ENCODE results near the gene RAD9A.

Gene RAD9A

DNA sequence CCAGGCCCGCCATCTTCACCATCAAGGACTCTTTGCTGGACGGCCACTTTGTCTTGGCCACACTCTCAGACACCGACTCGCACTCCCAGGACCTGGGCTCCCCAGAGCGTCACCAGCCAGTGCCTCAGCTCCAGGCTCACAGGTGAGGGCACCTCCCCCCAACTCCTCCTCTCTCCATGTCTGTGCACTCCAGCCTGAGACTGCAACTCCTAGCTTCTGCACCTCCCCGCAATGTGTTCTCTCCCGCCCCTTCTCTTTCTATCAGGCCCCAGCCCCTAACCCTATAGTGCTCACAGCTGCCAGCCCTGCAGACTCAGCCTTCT is 4.4 kb downstream of the RAD9A start:
- TF ChIP-seq EZH2phosphoT487 (IDR thresholded peaks at IDR 0.05; ENCODE audit: low read length), result no peak
- TF ChIP-seq, protein P1, sequence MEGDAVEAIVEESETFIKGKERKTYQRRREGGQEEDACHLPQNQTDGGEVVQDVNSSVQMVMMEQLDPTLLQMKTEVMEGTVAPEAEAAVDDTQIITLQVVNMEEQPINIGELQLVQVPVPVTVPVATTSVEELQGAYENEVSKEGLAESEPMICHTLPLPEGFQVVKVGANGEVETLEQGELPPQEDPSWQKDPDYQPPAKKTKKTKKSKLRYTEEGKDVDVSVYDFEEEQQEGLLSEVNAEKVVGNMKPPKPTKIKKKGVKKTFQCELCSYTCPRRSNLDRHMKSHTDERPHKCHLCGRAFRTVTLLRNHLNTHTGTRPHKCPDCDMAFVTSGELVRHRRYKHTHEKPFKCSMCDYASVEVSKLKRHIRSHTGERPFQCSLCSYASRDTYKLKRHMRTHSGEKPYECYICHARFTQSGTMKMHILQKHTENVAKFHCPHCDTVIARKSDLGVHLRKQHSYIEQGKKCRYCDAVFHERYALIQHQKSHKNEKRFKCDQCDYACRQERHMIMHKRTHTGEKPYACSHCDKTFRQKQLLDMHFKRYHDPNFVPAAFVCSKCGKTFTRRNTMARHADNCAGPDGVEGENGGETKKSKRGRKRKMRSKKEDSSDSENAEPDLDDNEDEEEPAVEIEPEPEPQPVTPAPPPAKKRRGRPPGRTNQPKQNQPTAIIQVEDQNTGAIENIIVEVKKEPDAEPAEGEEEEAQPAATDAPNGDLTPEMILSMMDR (IDR thresholded peaks at IDR 0.05; ENCODE audit: low read length), result no peak
- TF ChIP-seq EZH2 (optimal IDR thresholded peaks at IDR 0.05; ENCODE audit: low read depth, low read length), result no peak
- Histone ChIP-seq H3K9ac (ENCODE audit: low read length) (no peak overlapping the region), H3K9me2 (replicated peaks; ENCODE audit: insufficient read depth, low read length) (no peaks in the 10 kb centered on the region), H3K27ac (ENCODE audit: low read length) (no peak overlapping the region), H3K9me3 (replicated peaks; ENCODE audit: insufficient read depth, low read length) (no peaks in the 10 kb centered on the region), H3K4me2 (ENCODE audit: low read depth, low read length) (no peak overlapping the region), H3K4me3 (ENCODE audit: low read length) (no peak overlapping the region), H2AFZ (ENCODE audit: low read length) (no peak overlapping the region), H3F3A (ENCODE audit: insufficient read depth, low read length) (peaks cover 12% of the 10 kb centered on the region), H3K4me1 (ENCODE audit: low read length) (peaks cover 9% of the 10 kb centered on the region; the same call in 1 of the 2 replicates), H3K79me2 (ENCODE audit: low read length) (peaks cover 88% of the 10 kb centered on the region), H4K20me1 (ENCODE audit: insufficient read depth, low read length) (no peaks in the 10 kb centered on the region), H3K36me3 (replicated peaks; ENCODE audit: insufficient read depth, low read length) (no peaks in the 10 kb centered on the region), H3K27me3 (replicated peaks; ENCODE audit: insufficient read depth, low read length) (no peaks in the 10 kb centered on the region)
- DNase-seq, result no peak

DNA sequence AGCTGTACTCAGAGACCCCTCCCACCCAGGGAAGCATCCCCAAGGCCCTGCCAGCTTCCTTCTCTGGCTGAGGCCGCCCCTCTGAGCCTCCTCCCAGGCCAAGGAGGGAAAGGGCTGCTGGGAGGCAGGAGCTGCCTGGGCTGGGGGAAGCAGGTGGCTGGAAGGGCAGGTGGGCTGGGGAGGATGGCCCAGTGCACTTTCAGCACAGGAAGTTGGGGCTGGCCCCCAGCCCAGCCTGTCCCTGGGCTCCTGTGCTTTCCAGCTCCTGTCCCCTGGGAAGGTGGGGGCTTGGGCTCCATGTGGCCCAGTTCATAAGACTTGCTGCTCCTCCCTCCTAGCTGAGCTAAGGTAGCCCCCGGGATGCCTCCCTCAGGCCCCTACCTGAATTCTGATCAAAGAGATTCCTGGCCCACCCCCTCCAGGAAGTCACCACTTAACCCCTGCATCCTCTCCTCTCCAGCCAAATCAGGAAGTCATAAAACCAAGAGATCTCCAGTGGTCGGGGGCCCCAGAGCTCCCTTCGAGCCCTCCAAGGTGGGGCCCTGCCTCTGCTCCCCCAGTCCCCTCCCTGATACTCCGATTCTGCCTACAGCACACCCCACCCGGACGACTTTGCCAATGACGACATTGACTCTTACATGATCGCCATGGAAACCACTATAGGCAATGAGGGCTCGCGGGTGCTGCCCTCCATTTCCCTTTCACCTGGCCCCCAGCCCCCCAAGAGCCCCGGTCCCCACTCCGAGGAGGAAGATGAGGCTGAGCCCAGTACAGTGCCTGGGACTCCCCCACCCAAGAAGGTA is 5.0 kb downstream of the RAD9A start:
- Histone ChIP-seq H3F3A (ENCODE audit: insufficient read depth, low read length) (peaks cover 9% of the 10 kb centered on the region; the same call in 1 of the 2 replicates), H3K4me1 (ENCODE audit: low read length) (peaks cover 9% of the 10 kb centered on the region; the same call in 1 of the 2 replicates), H3K4me3 (ENCODE audit: low read length) (no peak overlapping the region), H3K79me2 (ENCODE audit: low read length) (peaks cover 85% of the 10 kb centered on the region), H3K36me3 (replicated peaks; ENCODE audit: insufficient read depth, low read length) (no peaks in the 10 kb centered on the region), H3K27me3 (replicated peaks; ENCODE audit: insufficient read depth, low read length) (no peaks in the 10 kb centered on the region), H3K9ac (ENCODE audit: low read length) (no peak overlapping the region), H3K9me2 (replicated peaks; ENCODE audit: insufficient read depth, low read length) (no peaks in the 10 kb centered on the region), H4K20me1 (ENCODE audit: insufficient read depth, low read length) (no peaks in the 10 kb centered on the region), H3K4me2 (ENCODE audit: low read depth, low read length) (no peak overlapping the region), H3K9me3 (replicated peaks; ENCODE audit: insufficient read depth, low read length) (no peaks in the 10 kb centered on the region), H2AFZ (ENCODE audit: low read length) (no peak overlapping the region), H3K27ac (ENCODE audit: low read length) (no peak overlapping the region)
- no peak for TF ChIP-seq EZH2 (optimal IDR thresholded peaks at IDR 0.05; ENCODE audit: low read depth, low read length)
- TF ChIP-seq, protein P1 (IDR thresholded peaks at IDR 0.05; ENCODE audit: low read length), result no peak
- no peak for TF ChIP-seq EZH2phosphoT487 (IDR thresholded peaks at IDR 0.05; ENCODE audit: low read length)
- no peak for DNase-seq

DNA sequence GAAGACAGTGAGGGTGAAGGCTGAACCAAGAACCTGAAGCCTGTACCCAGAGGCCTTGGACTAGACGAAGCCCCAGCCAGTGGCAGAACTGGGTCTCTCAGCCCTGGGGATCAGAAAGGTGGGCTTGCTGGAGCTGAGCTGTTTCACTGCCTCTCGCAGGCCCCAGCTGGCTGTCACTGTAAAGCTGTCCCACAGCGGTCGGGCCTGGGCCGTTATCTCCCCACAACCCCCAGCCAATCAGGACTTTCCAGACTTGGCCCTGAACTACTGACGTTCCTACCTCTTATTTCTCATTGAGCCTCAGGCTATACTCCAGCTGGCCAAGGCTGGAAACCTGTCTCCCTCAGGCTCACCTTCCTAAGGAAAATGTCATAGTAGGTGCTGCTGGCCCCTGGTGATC is 5.8 kb downstream of the RAD9A start:
- H3K36me3 ChIP-seq (replicated peaks; ENCODE audit: insufficient read depth, low read length), result no peaks in the 10 kb centered on the region
- no peak overlapping the region for H3K4me2 ChIP-seq (ENCODE audit: low read depth, low read length)
- H3K27ac ChIP-seq (ENCODE audit: low read length), result no peak overlapping the region
- TF ChIP-seq EZH2 (optimal IDR thresholded peaks at IDR 0.05; ENCODE audit: low read depth, low read length) (no peak), EZH2phosphoT487 (IDR thresholded peaks at IDR 0.05; ENCODE audit: low read length) (no peak)
- TF ChIP-seq, protein P1 (IDR thresholded peaks at IDR 0.05; ENCODE audit: low read length), result no peak
- peaks cover 14% of the 10 kb centered on the region; the same call in 1 of the 2 replicates for H3K4me1 ChIP-seq (ENCODE audit: low read length)
- no peaks in the 10 kb centered on the region for H3K9me2 ChIP-seq (replicated peaks; ENCODE audit: insufficient read depth, low read length)
- H2AFZ ChIP-seq (ENCODE audit: low read length), result no peak overlapping the region
- no peaks in the 10 kb centered on the region for H4K20me1 ChIP-seq (ENCODE audit: insufficient read depth, low read length)
- H3K79me2 ChIP-seq (ENCODE audit: low read length), result peaks cover 78% of the 10 kb centered on the region
- no peaks in the 10 kb centered on the region for H3K9me3 ChIP-seq (replicated peaks; ENCODE audit: insufficient read depth, low read length)
- no peak overlapping the region for H3K9ac ChIP-seq (ENCODE audit: low read length)
- H3F3A ChIP-seq (ENCODE audit: insufficient read depth, low read length), result peaks cover 9% of the 10 kb centered on the region; the same call in 1 of the 2 replicates
- no peak for DNase-seq
- no peak overlapping the region for H3K4me3 ChIP-seq (ENCODE audit: low read length)
- H3K27me3 ChIP-seq (replicated peaks; ENCODE audit: insufficient read depth, low read length), result no peaks in the 10 kb centered on the region
